Prostate gland (tissue), 2 donors: Measurements from ENCODE around the gene TPST1. TPM values are rescaled to one million over a fixed set of nuclear protein-coding genes. Genes with fewer than 3 reads are reported as not detected.
A peak's percentile ranks its signal among the peaks of the same experiment; 100 is the strongest.

Experiments used
- DNase-seq: peaks from one replicate; pipeline ENCODE4 v3.0.0-alpha.2; 2019; ENCODE audit warnings: low spot score
- H3K27ac ChIP-seq, 2 donors: fragments of 200-600 bp; sonication (generic); 2 replicates each; pipeline ENCODE4 v1.5.1; 2017 to 2019
- H3K27me3 ChIP-seq: fragments of 200-600 bp; sonication (generic); replicated peaks from 2 replicates; pipeline ENCODE4 v1.5.1; 2019; ENCODE audit not compliant: insufficient read depth
- H3K36me3 ChIP-seq, 2 donors: fragments of 200-600 bp; sonication (generic); 1 replicate in 1 of 2; 2 replicates in 1 of 2; pipeline versions ENCODE4 v1.5.1 to v1.8.1; 2017 to 2019
- H3K4me1 ChIP-seq: fragments of 200-600 bp; sonication (generic); replicated peaks from 2 replicates; pipeline ENCODE4 v1.5.1; 2019
- H3K4me3 ChIP-seq, 2 donors: fragments of 200-600 bp; sonication (generic); 2 replicates each; pipeline ENCODE4 v1.5.1; 2017 to 2019
- H3K9me3 ChIP-seq: fragments of 200-600 bp; sonication (generic); 2 replicates; pipeline ENCODE4 v1.5.1; 2017
- CTCF ChIP-seq, 4 experiments: fragments of 200-600 bp in 2 of 4; fragments of 450-650 bp in 2 of 4; sonication (generic) in 2 of 4; IDR thresholded peaks; 1 replicate in 3 of 4; 2 replicates in 1 of 4; pipeline ENCODE4 v1.5.1; 2016 to 2019; ENCODE audit warnings: antibody characterized with exemption in 4 of 4, mild to moderate bottlenecking in 2 of 4, moderate library complexity in 2 of 4
- POLR2A ChIP-seq: fragments of 450-650 bp; IDR thresholded peaks from one replicate; pipeline ENCODE4 v1.6.1; 2016; ENCODE audit warnings: antibody characterized with exemption, mild to moderate bottlenecking
- POLR2AphosphoS5 ChIP-seq: sonication (generic); formaldehyde crosslinking; IDR thresholded peaks from one replicate; pipeline ENCODE4 v1.6.1; 2017; ENCODE audit warnings: antibody characterized with exemption
- WGBS: methylation state at CpG from one replicate; pipeline ENCODE4 v1.1.5; 2018; 5-methylcytosine and 5-hydroxymethylcytosine counted together
- intact Hi-C: fragments of 100-400 bp; cut with DNase I; formaldehyde crosslinking; loops from one replicate; pipeline ENCODE4 v1.14.2; 2022
- total RNA-seq, 2 donors: library from RNA; depleted of rRNA; stranded (reverse); fragments of >200 nt; gene quantifications; one replicate each; pipeline ENCODE4 v1.1.0, GENCODE V29; 2016

Gene TPST1
- total RNA-seq, 2 donors from 2014 or later = 9.9 to 21.4 TPM

- whole genome bisulfite sequencing = 91% methylated on average over 7 of the region's 7 CpGs
- no peak for DNase-seq
- Histone ChIP-seq H3K9me3 (no peaks in the 10 kb centered on the region), H3K36me3 (no peaks in the 10 kb centered on the region), H3K27ac (no peak overlapping the region), H3K27me3 (no peaks in the 10 kb centered on the region), H3K4me3 (no peak overlapping the region), H3K4me1 (peaks cover 2% of the 10 kb centered on the region)
- no peak for TF ChIP-seq POLR2AphosphoS5
- TF ChIP-seq CTCF (IDR thresholded peaks at IDR 0.05) = no peak
- TF ChIP-seq POLR2A = no peak
- intact Hi-C loops = no loop called here
Measured at GRCh38 chr7:66279912-66280311, 74.8 kb downstream of the TPST1 start.

- no peaks in the 10 kb centered on the region for H3K36me3 ChIP-seq
- TF ChIP-seq CTCF (IDR thresholded peaks at IDR 0.05) (no peak), POLR2A (no peak), POLR2AphosphoS5 (no peak)
- WGBS = 30% methylated on average over 8 of the region's 8 CpGs
- no peaks in the 10 kb centered on the region for H3K9me3 ChIP-seq
- intact Hi-C loops = no loop called here
- DNase-seq = no peak
- H3K27me3 ChIP-seq = no peaks in the 10 kb centered on the region
- H3K4me3 ChIP-seq = no peak overlapping the region
- H3K4me1 ChIP-seq = peaks cover 2% of the 10 kb centered on the region
- peak overlapping the region in 1 of 2 donors; percentile 23 for H3K27ac ChIP-seq
Measured at GRCh38 chr7:66281678-66282590, 76.8 kb downstream of the TPST1 start.

- no peak for DNase-seq
- H3K27ac ChIP-seq = no peak overlapping the region
- 84% methylated on average over 6 of the region's 6 CpGs for WGBS
- no peak for TF ChIP-seq POLR2AphosphoS5
- TF ChIP-seq CTCF (IDR thresholded peaks at IDR 0.05) = no peak
- TF ChIP-seq POLR2A = no peak
- no peak overlapping the region for H3K4me3 ChIP-seq
- H3K27me3 ChIP-seq = no peaks in the 10 kb centered on the region
- H3K36me3 ChIP-seq = no peaks in the 10 kb centered on the region
- no peaks in the 10 kb centered on the region for H3K9me3 ChIP-seq
- peaks cover 2% of the 10 kb centered on the region for H3K4me1 ChIP-seq
- intact Hi-C loops = no loop called here
Measured at GRCh38 chr7:66282591-66282935, 77.4 kb downstream of the TPST1 start.

- H3K4me3 ChIP-seq = no peak overlapping the region
- H3K27me3 ChIP-seq = no peaks in the 10 kb centered on the region
- WGBS = 89% methylated on average over 5 of the region's 5 CpGs
- H3K9me3 ChIP-seq = no peaks in the 10 kb centered on the region
- H3K36me3 ChIP-seq = no peaks in the 10 kb centered on the region
- TF ChIP-seq POLR2A = no peak
- no peak for TF ChIP-seq CTCF (IDR thresholded peaks at IDR 0.05)
- TF ChIP-seq POLR2AphosphoS5 = no peak
- DNase-seq = no peak
- intact Hi-C loops = no loop called here
- no peak overlapping the region for H3K27ac ChIP-seq
- H3K4me1 ChIP-seq = peaks cover 2% of the 10 kb centered on the region
Measured at GRCh38 chr7:66283003-66283920, 78.1 kb downstream of the TPST1 start.
